Mononuclear cell (primary cell): Measurements from ENCODE around the gene ADH7. TPM values are rescaled to one million over a fixed set of nuclear protein-coding genes. Genes with fewer than 3 reads are reported as not detected.
"Not testable (repeated sequence)": the region's sequence is repeated elsewhere in the genome, so short reads cannot be mapped to it uniquely, and the experiment has no call there.

Experiments used
- H3K27me3 ChIP-seq: 2 replicates; pipeline ENCODE4 v1.6.0; 2011; ENCODE audit warnings: low read length, control low read depth; ENCODE audit not compliant: insufficient read depth
- H3K4me1 ChIP-seq: 2 replicates; pipeline ENCODE4 v1.5.1; 2011; ENCODE audit warnings: mild to moderate bottlenecking, low read length, control low read depth; ENCODE audit not compliant: insufficient read depth
- H3K4me3 ChIP-seq: 2 replicates; pipeline ENCODE4 v1.5.1; 2011; ENCODE audit warnings: mild to moderate bottlenecking, low read length, moderate library complexity
- H3K9me3 ChIP-seq: 2 replicates; pipeline ENCODE4 v1.5.1; 2011; ENCODE audit warnings: low read depth, mild to moderate bottlenecking, control low read depth, low read length
- total RNA-seq: library from RNA; depleted of rRNA; stranded (reverse); fragments of >200 nt; gene quantifications from one replicate; pipeline ENCODE4 v1.2.3, GENCODE V29; 2012

ADH7 gene
- total RNA-seq, 1 donor, result not detected

- H3K9me3 ChIP-seq, result peaks cover 8% of the 10 kb centered on the region
- no peak overlapping the region for H3K4me3 ChIP-seq
- no peaks in the 10 kb centered on the region for H3K4me1 ChIP-seq
- H3K27me3 ChIP-seq, result no peaks in the 10 kb centered on the region
Observed at GRCh38 chr4:99447079-99447478, 11.9 kb upstream of the ADH7 start.

- H3K27me3 ChIP-seq, result no peaks in the 10 kb centered on the region
- no peaks in the 10 kb centered on the region for H3K4me1 ChIP-seq
- no peak overlapping the region for H3K4me3 ChIP-seq
- H3K9me3 ChIP-seq, result no peaks in the 10 kb centered on the region
Observed at GRCh38 chr4:99438405-99438780, 3.3 kb upstream of the ADH7 start.

- H3K4me1 ChIP-seq, result no peaks in the 10 kb centered on the region
- H3K9me3 ChIP-seq, result no peaks in the 10 kb centered on the region
- no peaks in the 10 kb centered on the region for H3K27me3 ChIP-seq
- no peak overlapping the region for H3K4me3 ChIP-seq
Observed at GRCh38 chr4:99437723-99438404, 2.7 kb upstream of the ADH7 start.

- no peaks in the 10 kb centered on the region for H3K4me1 ChIP-seq
- H3K27me3 ChIP-seq, result no peaks in the 10 kb centered on the region
- H3K4me3 ChIP-seq, result no peak overlapping the region
- H3K9me3 ChIP-seq, result no peaks in the 10 kb centered on the region
Observed at GRCh38 chr4:99436976-99437722, 2.0 kb upstream of the ADH7 start.

GRCh38 chr4:99436462-99436861 lies 1.3 kb upstream of the ADH7 start:
- no peaks in the 10 kb centered on the region for H3K27me3 ChIP-seq
- H3K4me3 ChIP-seq, result no peak overlapping the region
- H3K4me1 ChIP-seq, result no peaks in the 10 kb centered on the region
- H3K9me3 ChIP-seq, result no peaks in the 10 kb centered on the region

- no peaks in the 10 kb centered on the region for H3K27me3 ChIP-seq
- no peak overlapping the region for H3K4me3 ChIP-seq
- no peaks in the 10 kb centered on the region for H3K4me1 ChIP-seq
- H3K9me3 ChIP-seq, result no peaks in the 10 kb centered on the region
Observed at GRCh38 chr4:99430106-99430505, 5.0 kb downstream of the ADH7 start.

GRCh38 chr4:99417125-99417524 lies 18.0 kb downstream of the ADH7 start:
- H3K9me3 ChIP-seq, result no peaks in the 10 kb centered on the region
- H3K4me3 ChIP-seq, result no peak overlapping the region
- no peaks in the 10 kb centered on the region for H3K4me1 ChIP-seq
- no peaks in the 10 kb centered on the region for H3K27me3 ChIP-seq

- not testable (repeated sequence) for H3K4me1 ChIP-seq, H3K27me3 ChIP-seq, H3K4me3 ChIP-seq, H3K9me3 ChIP-seq
Observed at GRCh38 chr4:99415762-99416161, 19.4 kb downstream of the ADH7 start.

- not testable (repeated sequence) for H3K4me1 ChIP-seq, H3K4me3 ChIP-seq, H3K9me3 ChIP-seq, H3K27me3 ChIP-seq
Observed at GRCh38 chr4:99414902-99415301, 20.2 kb downstream of the ADH7 start.

GRCh38 chr4:99414401-99414800 lies 20.7 kb downstream of the ADH7 start:
- no peaks in the 10 kb centered on the region for H3K27me3 ChIP-seq
- H3K9me3 ChIP-seq, result no peaks in the 10 kb centered on the region
- H3K4me1 ChIP-seq, result no peaks in the 10 kb centered on the region
- no peak overlapping the region for H3K4me3 ChIP-seq

- Histone ChIP-seq H3K4me3 (no peak overlapping the region), H3K27me3 (no peaks in the 10 kb centered on the region), H3K4me1 (no peaks in the 10 kb centered on the region), H3K9me3 (no peaks in the 10 kb centered on the region)
Observed at GRCh38 chr4:99413140-99413539, 22.0 kb downstream of the ADH7 start.

GRCh38 chr4:99411041-99411440 lies 24.1 kb downstream of the ADH7 start:
- no peaks in the 10 kb centered on the region for H3K9me3 ChIP-seq
- no peaks in the 10 kb centered on the region for H3K4me1 ChIP-seq
- H3K4me3 ChIP-seq, result no peak overlapping the region
- no peaks in the 10 kb centered on the region for H3K27me3 ChIP-seq

GRCh38 chr4:99410075-99410474 lies 25.1 kb downstream of the ADH7 start:
- H3K4me3 ChIP-seq, result no peak overlapping the region
- H3K27me3 ChIP-seq, result no peaks in the 10 kb centered on the region
- H3K4me1 ChIP-seq, result no peaks in the 10 kb centered on the region
- no peaks in the 10 kb centered on the region for H3K9me3 ChIP-seq

- H3K27me3 ChIP-seq, result no peaks in the 10 kb centered on the region
- H3K4me1 ChIP-seq, result no peaks in the 10 kb centered on the region
- H3K9me3 ChIP-seq, result no peaks in the 10 kb centered on the region
- H3K4me3 ChIP-seq, result no peak overlapping the region
Observed at GRCh38 chr4:99408346-99408745, 26.8 kb downstream of the ADH7 start.

GRCh38 chr4:99405433-99406115 lies 29.6 kb downstream of the ADH7 start:
- H3K4me3 ChIP-seq, result no peak overlapping the region
- no peaks in the 10 kb centered on the region for H3K27me3 ChIP-seq
- no peaks in the 10 kb centered on the region for H3K4me1 ChIP-seq
- no peaks in the 10 kb centered on the region for H3K9me3 ChIP-seq
